Measurements from ENCODE around the gene EFR3B. TPM values are rescaled to one million over a fixed set of nuclear protein-coding genes. Genes with fewer than 3 reads are reported as not detected.

EFR3B gene
- total and polyA plus RNA-seq, 2 of the 13 experiments (the other 11 are each of a cell fraction or from before 2014, with no cell fraction given): 0.42 TPM

GRCh38 chr2:25207078-25207545, 165.2 kb downstream of the EFR3B start (continued):
- TF ChIP-seq, protein P1, sequence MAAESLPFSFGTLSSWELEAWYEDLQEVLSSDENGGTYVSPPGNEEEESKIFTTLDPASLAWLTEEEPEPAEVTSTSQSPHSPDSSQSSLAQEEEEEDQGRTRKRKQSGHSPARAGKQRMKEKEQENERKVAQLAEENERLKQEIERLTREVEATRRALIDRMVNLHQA (CRISPR knock-in tag; IDR thresholded peaks at IDR 0.05): no peak

Small RNA genes lying within 50 kb of the gene (small RNA-seq; reads per million reads assigned to genes)
- gene RF00019 (ENCODE audit: insufficient read depth in 2 of 3, insufficient read length in 3 of 3, low read depth in 2 of 3, low replicate concordance in 1 of 3) (0 reads per million in 3 experiments), gene RN7SL856P (ENCODE audit: insufficient read depth in 2 of 3, insufficient read length in 3 of 3, low read depth in 2 of 3, low replicate concordance in 1 of 3) (0 reads per million in 3 experiments)

Other genes starting within 250 kb of the EFR3B start
- 69.1 and 72.6 TPM in 2 replicates for gene PTRHD1, start 248.7 kb upstream of the EFR3B start, total RNA-seq (2016; rRNA removed; fragmentation: Illumina TruSeq; extraction: Trizol)
- 75.4 and 90.8 TPM in 2 replicates for gene PTRHD1, start 248.7 kb upstream of the EFR3B start, polyA plus RNA-seq (2011; rRNA removed)
- 35.5 and 41.4 TPM in 2 replicates for gene CENPO, start 248.7 kb upstream of the EFR3B start, total RNA-seq (2016; rRNA removed; fragmentation: Illumina TruSeq; extraction: Trizol)
- gene CENPO, start 248.7 kb upstream of the EFR3B start, polyA plus RNA-seq (2011; rRNA removed): 15.0 and 19.7 TPM in 2 replicates
- 0.11 TPM in 1 of 2 replicates, not detected in the other for gene ADCY3, start 121.8 kb upstream of the EFR3B start, total RNA-seq (2016; rRNA removed; fragmentation: Illumina TruSeq; extraction: Trizol)
- 0.40 and 0.61 TPM in 2 replicates for gene ADCY3, start 121.8 kb upstream of the EFR3B start, polyA plus RNA-seq (2011; rRNA removed)
- 2.3 and 3.1 TPM in 2 replicates for gene DNAJC27, start 70.1 kb upstream of the EFR3B start, total RNA-seq (2016; rRNA removed; fragmentation: Illumina TruSeq; extraction: Trizol)
- 3.7 TPM in 2 replicates for gene DNAJC27, start 70.1 kb upstream of the EFR3B start, polyA plus RNA-seq (2011; rRNA removed)
- not detected in 2 replicates for gene POMC, start 126.5 kb downstream of the EFR3B start, total RNA-seq (2016; rRNA removed; fragmentation: Illumina TruSeq; extraction: Trizol)
- gene POMC, start 126.5 kb downstream of the EFR3B start, polyA plus RNA-seq (2011; rRNA removed): not detected in 2 replicates